ENCODE data around the gene CDK11B.

CDK11B gene

GRCh38 chr1:1613509-1614082 is 45.2 kb downstream of the CDK11B start:
- no peaks in the 10 kb centered on the region for H3K9me3 ChIP-seq (ENCODE audit: control insufficient read depth, low read length)
- H3K4me3 ChIP-seq (ENCODE audit: insufficient read depth, low read depth, low read length), result no peak overlapping the region
- peaks cover 16% of the 10 kb centered on the region for H3K4me1 ChIP-seq (ENCODE audit: control insufficient read depth, insufficient read depth, low read length)
- H3K36me3 ChIP-seq (ENCODE audit: control insufficient read depth, insufficient read depth, low read length), result peaks cover under 1% of the 10 kb centered on the region
- 85 to 87% methylated on average over 11 of the region's 11 CpGs for WGBS, 2 experiments
- no peaks in the 10 kb centered on the region for H3K27me3 ChIP-seq (ENCODE audit: control insufficient read depth, insufficient read depth, low read length, poor library complexity, severe bottlenecking)
- no peak overlapping the region for H3K27ac ChIP-seq (ENCODE audit: insufficient read depth, low read depth, low read length, poor library complexity, severe bottlenecking)

GRCh38 chr1:1612104-1612400 is 46.8 kb downstream of the CDK11B start:
- H3K27ac ChIP-seq (ENCODE audit: insufficient read depth, low read depth, low read length, poor library complexity, severe bottlenecking), result no peak overlapping the region
- no peaks in the 10 kb centered on the region for H3K27me3 ChIP-seq (ENCODE audit: control insufficient read depth, insufficient read depth, low read length, poor library complexity, severe bottlenecking)
- H3K4me3 ChIP-seq (ENCODE audit: insufficient read depth, low read depth, low read length), result no peak overlapping the region
- no peaks in the 10 kb centered on the region for H3K36me3 ChIP-seq (ENCODE audit: control insufficient read depth, insufficient read depth, low read length)
- H3K4me1 ChIP-seq (ENCODE audit: control insufficient read depth, insufficient read depth, low read length), result peaks cover 15% of the 10 kb centered on the region
- 91 to 94% methylated on average over 3 of the region's 3 CpGs for WGBS, 2 experiments
- no peaks in the 10 kb centered on the region for H3K9me3 ChIP-seq (ENCODE audit: control insufficient read depth, low read length)

GRCh38 chr1:1610796-1611195 is 48.0 kb downstream of the CDK11B start:
- Histone ChIP-seq H3K4me3 (ENCODE audit: insufficient read depth, low read depth, low read length) (no peak overlapping the region), H3K27me3 (ENCODE audit: control insufficient read depth, insufficient read depth, low read length, poor library complexity, severe bottlenecking) (no peaks in the 10 kb centered on the region)

GRCh38 chr1:1609822-1610485 is 48.9 kb downstream of the CDK11B start:
- H3K36me3 ChIP-seq (ENCODE audit: control insufficient read depth, insufficient read depth, low read length), result no peaks in the 10 kb centered on the region
- peaks cover 8% of the 10 kb centered on the region for H3K4me1 ChIP-seq (ENCODE audit: control insufficient read depth, insufficient read depth, low read length)
- H3K27me3 ChIP-seq (ENCODE audit: control insufficient read depth, insufficient read depth, low read length, poor library complexity, severe bottlenecking), result no peaks in the 10 kb centered on the region
- H3K9me3 ChIP-seq (ENCODE audit: control insufficient read depth, low read length), result no peaks in the 10 kb centered on the region
- 72% methylated on average over 12 of the region's 12 CpGs for WGBS, 2 experiments
- H3K4me3 ChIP-seq (ENCODE audit: insufficient read depth, low read depth, low read length), result no peak overlapping the region
- H3K27ac ChIP-seq (ENCODE audit: insufficient read depth, low read depth, low read length, poor library complexity, severe bottlenecking), result no peak overlapping the region

More at GRCh38 chr1:1610796-1611195, 48.0 kb downstream of the CDK11B start:
- Histone ChIP-seq H3K27ac (ENCODE audit: insufficient read depth, low read depth, low read length, poor library complexity, severe bottlenecking) (no peak overlapping the region), H3K9me3 (ENCODE audit: control insufficient read depth, low read length) (no peaks in the 10 kb centered on the region), H3K4me1 (ENCODE audit: control insufficient read depth, insufficient read depth, low read length) (peaks cover 8% of the 10 kb centered on the region), H3K36me3 (ENCODE audit: control insufficient read depth, insufficient read depth, low read length) (no peaks in the 10 kb centered on the region)
- 89 to 90% methylated on average over 9 of the region's 9 CpGs for WGBS, 2 experiments

GRCh38 chr1:1606232-1606631 is 52.6 kb downstream of the CDK11B start:
- Histone ChIP-seq H3K4me3 (ENCODE audit: insufficient read depth, low read depth, low read length) (no peak overlapping the region), H3K36me3 (ENCODE audit: control insufficient read depth, insufficient read depth, low read length) (no peaks in the 10 kb centered on the region), H3K9me3 (ENCODE audit: control insufficient read depth, low read length) (no peaks in the 10 kb centered on the region), H3K27ac (ENCODE audit: insufficient read depth, low read depth, low read length, poor library complexity, severe bottlenecking) (no peak overlapping the region), H3K4me1 (ENCODE audit: control insufficient read depth, insufficient read depth, low read length) (no peaks in the 10 kb centered on the region), H3K27me3 (ENCODE audit: control insufficient read depth, insufficient read depth, low read length, poor library complexity, severe bottlenecking) (peaks cover 29% of the 10 kb centered on the region)
- WGBS, 2 experiments, result 89 to 92% methylated on average over 13 of the region's 13 CpGs

GRCh38 chr1:1605724-1606123 is 53.1 kb downstream of the CDK11B start:
- Histone ChIP-seq H3K4me1 (ENCODE audit: control insufficient read depth, insufficient read depth, low read length) (no peaks in the 10 kb centered on the region), H3K9me3 (ENCODE audit: control insufficient read depth, low read length) (no peaks in the 10 kb centered on the region), H3K27me3 (ENCODE audit: control insufficient read depth, insufficient read depth, low read length, poor library complexity, severe bottlenecking) (peaks cover 34% of the 10 kb centered on the region), H3K4me3 (ENCODE audit: insufficient read depth, low read depth, low read length) (no peak overlapping the region), H3K27ac (ENCODE audit: insufficient read depth, low read depth, low read length, poor library complexity, severe bottlenecking) (no peak overlapping the region), H3K36me3 (ENCODE audit: control insufficient read depth, insufficient read depth, low read length) (no peaks in the 10 kb centered on the region)
- WGBS, 2 experiments, result 90 to 91% methylated on average over 17 of the region's 17 CpGs

- no peak overlapping the region for H3K4me3 ChIP-seq (ENCODE audit: insufficient read depth, low read depth, low read length)
- H3K27ac ChIP-seq (ENCODE audit: insufficient read depth, low read depth, low read length, poor library complexity, severe bottlenecking), result no peak overlapping the region
- H3K36me3 ChIP-seq (ENCODE audit: control insufficient read depth, insufficient read depth, low read length), result no peaks in the 10 kb centered on the region
- H3K27me3 ChIP-seq (ENCODE audit: control insufficient read depth, insufficient read depth, low read length, poor library complexity, severe bottlenecking), result peaks cover 40% of the 10 kb centered on the region
- no peaks in the 10 kb centered on the region for H3K4me1 ChIP-seq (ENCODE audit: control insufficient read depth, insufficient read depth, low read length)
- H3K9me3 ChIP-seq (ENCODE audit: control insufficient read depth, low read length), result no peaks in the 10 kb centered on the region
- 87% methylated on average over 14 of the region's 14 CpGs for WGBS, 2 experiments
Observed at GRCh38 chr1:1605034-1605591, 53.7 kb downstream of the CDK11B start.

GRCh38 chr1:1604374-1605033 is 54.3 kb downstream of the CDK11B start:
- Histone ChIP-seq H3K27me3 (ENCODE audit: control insufficient read depth, insufficient read depth, low read length, poor library complexity, severe bottlenecking) (peaks cover 42% of the 10 kb centered on the region), H3K4me1 (ENCODE audit: control insufficient read depth, insufficient read depth, low read length) (no peaks in the 10 kb centered on the region), H3K27ac (ENCODE audit: insufficient read depth, low read depth, low read length, poor library complexity, severe bottlenecking) (no peak overlapping the region), H3K4me3 (ENCODE audit: insufficient read depth, low read depth, low read length) (no peak overlapping the region), H3K9me3 (ENCODE audit: control insufficient read depth, low read length) (no peaks in the 10 kb centered on the region), H3K36me3 (ENCODE audit: control insufficient read depth, insufficient read depth, low read length) (no peaks in the 10 kb centered on the region)
- 84 to 86% methylated on average over 15 of the region's 15 CpGs for WGBS, 2 experiments

GRCh38 chr1:1603671-1604373 is 55.0 kb downstream of the CDK11B start:
- Histone ChIP-seq H3K4me1 (ENCODE audit: control insufficient read depth, insufficient read depth, low read length) (no peaks in the 10 kb centered on the region), H3K9me3 (ENCODE audit: control insufficient read depth, low read length) (no peaks in the 10 kb centered on the region), H3K27ac (ENCODE audit: insufficient read depth, low read depth, low read length, poor library complexity, severe bottlenecking) (no peak overlapping the region), H3K4me3 (ENCODE audit: insufficient read depth, low read depth, low read length) (no peak overlapping the region), H3K27me3 (ENCODE audit: control insufficient read depth, insufficient read depth, low read length, poor library complexity, severe bottlenecking) (peaks cover 49% of the 10 kb centered on the region), H3K36me3 (ENCODE audit: control insufficient read depth, insufficient read depth, low read length) (no peaks in the 10 kb centered on the region)
- 73 to 79% methylated on average over 13 of the region's 13 CpGs for WGBS, 2 experiments

GRCh38 chr1:1602968-1603506 is 55.8 kb downstream of the CDK11B start:
- Histone ChIP-seq H3K27ac (ENCODE audit: insufficient read depth, low read depth, low read length, poor library complexity, severe bottlenecking) (no peak overlapping the region), H3K27me3 (ENCODE audit: control insufficient read depth, insufficient read depth, low read length, poor library complexity, severe bottlenecking) (peaks cover 57% of the 10 kb centered on the region), H3K4me1 (ENCODE audit: control insufficient read depth, insufficient read depth, low read length) (no peaks in the 10 kb centered on the region), H3K36me3 (ENCODE audit: control insufficient read depth, insufficient read depth, low read length) (no peaks in the 10 kb centered on the region), H3K9me3 (ENCODE audit: control insufficient read depth, low read length) (no peaks in the 10 kb centered on the region), H3K4me3 (ENCODE audit: insufficient read depth, low read depth, low read length) (no peak overlapping the region)
- WGBS, 2 experiments, result 77 to 78% methylated on average over 13 of the region's 13 CpGs
